HL-60 (cell line): ENCODE measurements around the gene BTN2A1.

Experiments
- DNase-seq, 2 experiments: peaks; one replicate each; pipeline ENCODE4 v3.0.0-alpha.2; 2010 to 2020; ENCODE audit warnings: low read depth in 1 of 2, low spot score in 1 of 2
- H3K27ac ChIP-seq: fragments of 250-450 bp; sonication (Bioruptor Pico); replicated peaks from 2 replicates; pipeline ENCODE4 v1.5.1; 2020; ENCODE audit warnings: mild to moderate bottlenecking, moderate library complexity
- H3K27me3 ChIP-seq: fragments of 250-450 bp; sonication (Bioruptor Pico); 2 replicates; pipeline ENCODE4 v1.5.1; 2021; ENCODE audit warnings: mild to moderate bottlenecking, moderate library complexity; ENCODE audit not compliant: insufficient read depth, poor library complexity, severe bottlenecking
- H3K4me3 ChIP-seq: replicated peaks from 2 replicates; pipeline ENCODE4 v1.5.1; 2011; ENCODE audit warnings: mild to moderate bottlenecking, control low read depth, low read length; ENCODE audit not compliant: insufficient read depth
- CTCF ChIP-seq: IDR thresholded peaks from one replicate; pipeline ENCODE4 v1.5.1; 2011; ENCODE audit warnings: low read length, control low read depth, inconsistent platforms; ENCODE audit not compliant: insufficient read depth
- GABPA ChIP-seq: IDR thresholded peaks from 2 replicates; pipeline ENCODE4 v1.6.1; 2012; ENCODE audit warnings: low read depth
- POLR2AphosphoS5 ChIP-seq: IDR thresholded peaks from 2 replicates; pipeline ENCODE4 v1.6.1; 2012; ENCODE audit warnings: low read depth
- SPI1 ChIP-seq: IDR thresholded peaks from 2 replicates; pipeline ENCODE4 v1.6.1; 2012; ENCODE audit warnings: low read depth, mild to moderate bottlenecking, borderline replicate concordance
- TF ChIP-seq, protein P1 (sequence below): IDR thresholded peaks from 2 replicates; pipeline ENCODE4 v1.6.1; 2012; ENCODE audit warnings: low read depth; ENCODE audit not compliant: insufficient replicate concordance

BTN2A1 gene

GRCh38 chr6:26489996-26490964 is 32.5 kb downstream of the BTN2A1 start:
- TF ChIP-seq GABPA: no peak
- Histone ChIP-seq H3K4me3 (no peak overlapping the region), H3K27me3 (no peaks in the 10 kb centered on the region), H3K27ac (no peak overlapping the region)
- DNase-seq: no peak

DNA sequence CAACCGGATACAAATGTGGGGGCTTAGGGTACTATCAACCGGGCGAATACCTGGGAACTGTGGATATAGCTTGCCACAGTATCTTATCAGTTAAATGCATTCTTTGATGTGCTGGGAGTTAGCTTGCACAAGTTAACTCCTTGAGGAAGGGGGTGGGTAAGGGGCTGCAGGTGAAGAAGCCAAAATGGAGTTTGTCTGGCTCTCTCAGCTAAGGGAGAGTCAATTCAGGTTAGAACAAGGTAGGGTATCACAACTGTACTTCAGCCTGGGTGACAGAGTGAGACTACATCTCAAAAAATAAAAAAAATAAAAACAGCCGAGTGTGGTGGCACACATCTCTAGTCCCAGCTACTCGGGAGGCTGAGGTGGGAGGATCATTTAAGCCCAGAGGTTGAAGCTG is 33.8 kb downstream of the BTN2A1 start:
- DNase-seq: no peak
- no peak for TF ChIP-seq GABPA
- no peak for TF ChIP-seq CTCF
- TF ChIP-seq, protein P1, sequence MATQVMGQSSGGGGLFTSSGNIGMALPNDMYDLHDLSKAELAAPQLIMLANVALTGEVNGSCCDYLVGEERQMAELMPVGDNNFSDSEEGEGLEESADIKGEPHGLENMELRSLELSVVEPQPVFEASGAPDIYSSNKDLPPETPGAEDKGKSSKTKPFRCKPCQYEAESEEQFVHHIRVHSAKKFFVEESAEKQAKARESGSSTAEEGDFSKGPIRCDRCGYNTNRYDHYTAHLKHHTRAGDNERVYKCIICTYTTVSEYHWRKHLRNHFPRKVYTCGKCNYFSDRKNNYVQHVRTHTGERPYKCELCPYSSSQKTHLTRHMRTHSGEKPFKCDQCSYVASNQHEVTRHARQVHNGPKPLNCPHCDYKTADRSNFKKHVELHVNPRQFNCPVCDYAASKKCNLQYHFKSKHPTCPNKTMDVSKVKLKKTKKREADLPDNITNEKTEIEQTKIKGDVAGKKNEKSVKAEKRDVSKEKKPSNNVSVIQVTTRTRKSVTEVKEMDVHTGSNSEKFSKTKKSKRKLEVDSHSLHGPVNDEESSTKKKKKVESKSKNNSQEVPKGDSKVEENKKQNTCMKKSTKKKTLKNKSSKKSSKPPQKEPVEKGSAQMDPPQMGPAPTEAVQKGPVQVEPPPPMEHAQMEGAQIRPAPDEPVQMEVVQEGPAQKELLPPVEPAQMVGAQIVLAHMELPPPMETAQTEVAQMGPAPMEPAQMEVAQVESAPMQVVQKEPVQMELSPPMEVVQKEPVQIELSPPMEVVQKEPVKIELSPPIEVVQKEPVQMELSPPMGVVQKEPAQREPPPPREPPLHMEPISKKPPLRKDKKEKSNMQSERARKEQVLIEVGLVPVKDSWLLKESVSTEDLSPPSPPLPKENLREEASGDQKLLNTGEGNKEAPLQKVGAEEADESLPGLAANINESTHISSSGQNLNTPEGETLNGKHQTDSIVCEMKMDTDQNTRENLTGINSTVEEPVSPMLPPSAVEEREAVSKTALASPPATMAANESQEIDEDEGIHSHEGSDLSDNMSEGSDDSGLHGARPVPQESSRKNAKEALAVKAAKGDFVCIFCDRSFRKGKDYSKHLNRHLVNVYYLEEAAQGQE: no peak
- no peak for TF ChIP-seq SPI1
- no peak for TF ChIP-seq POLR2AphosphoS5
- no peak overlapping the region for H3K4me3 ChIP-seq
- no peaks in the 10 kb centered on the region for H3K27me3 ChIP-seq
- no peak overlapping the region for H3K27ac ChIP-seq

DNA sequence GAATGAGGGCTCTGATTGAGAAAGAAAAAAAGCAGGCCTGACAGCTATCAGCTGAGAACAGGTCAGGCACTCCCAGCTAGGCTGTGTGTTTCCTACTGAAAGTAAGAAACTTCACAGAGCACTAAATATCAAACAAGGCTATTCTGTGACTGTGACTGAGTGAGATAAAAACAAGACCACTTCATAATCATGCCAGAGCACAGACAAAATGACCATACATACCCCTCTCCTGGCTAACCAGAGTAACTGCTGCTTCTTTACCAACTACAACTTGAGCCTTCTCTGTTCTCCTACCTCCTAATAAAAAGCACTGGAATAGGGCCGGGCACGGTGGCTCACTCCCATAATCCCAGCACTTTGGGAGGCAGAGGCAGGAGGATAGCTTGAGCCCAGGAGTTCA is 35.5 kb downstream of the BTN2A1 start:
- no peaks in the 10 kb centered on the region for H3K27me3 ChIP-seq
- TF ChIP-seq SPI1 (no peak), CTCF (no peak), GABPA (no peak), POLR2AphosphoS5 (no peak)
- TF ChIP-seq, protein P1: no peak
- no peak overlapping the region for H3K27ac ChIP-seq
- no peak overlapping the region for H3K4me3 ChIP-seq
- no peak for DNase-seq

- H3K27me3 ChIP-seq: no peaks in the 10 kb centered on the region
- no peak overlapping the region for H3K27ac ChIP-seq
- H3K4me3 ChIP-seq: no peak overlapping the region
- DNase-seq: no peak
- TF ChIP-seq CTCF (no peak), SPI1 (no peak), GABPA (no peak), POLR2AphosphoS5 (no peak)
- TF ChIP-seq, protein P1: no peak
These were observed 36.4 kb downstream of the BTN2A1 start for GRCh38 chr6:26494117-26494516.
